Measurements from ENCODE around the gene TAAR6.
"Not testable (repeated sequence)": the region's sequence is repeated elsewhere in the genome, so short reads cannot be mapped to it uniquely, and the experiment has no call there.

TAAR6 gene, protein sequence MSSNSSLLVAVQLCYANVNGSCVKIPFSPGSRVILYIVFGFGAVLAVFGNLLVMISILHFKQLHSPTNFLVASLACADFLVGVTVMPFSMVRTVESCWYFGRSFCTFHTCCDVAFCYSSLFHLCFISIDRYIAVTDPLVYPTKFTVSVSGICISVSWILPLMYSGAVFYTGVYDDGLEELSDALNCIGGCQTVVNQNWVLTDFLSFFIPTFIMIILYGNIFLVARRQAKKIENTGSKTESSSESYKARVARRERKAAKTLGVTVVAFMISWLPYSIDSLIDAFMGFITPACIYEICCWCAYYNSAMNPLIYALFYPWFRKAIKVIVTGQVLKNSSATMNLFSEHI
- total RNA-seq: 0 to 0.66 (median 0) reads per million in 17 experiments

DNA sequence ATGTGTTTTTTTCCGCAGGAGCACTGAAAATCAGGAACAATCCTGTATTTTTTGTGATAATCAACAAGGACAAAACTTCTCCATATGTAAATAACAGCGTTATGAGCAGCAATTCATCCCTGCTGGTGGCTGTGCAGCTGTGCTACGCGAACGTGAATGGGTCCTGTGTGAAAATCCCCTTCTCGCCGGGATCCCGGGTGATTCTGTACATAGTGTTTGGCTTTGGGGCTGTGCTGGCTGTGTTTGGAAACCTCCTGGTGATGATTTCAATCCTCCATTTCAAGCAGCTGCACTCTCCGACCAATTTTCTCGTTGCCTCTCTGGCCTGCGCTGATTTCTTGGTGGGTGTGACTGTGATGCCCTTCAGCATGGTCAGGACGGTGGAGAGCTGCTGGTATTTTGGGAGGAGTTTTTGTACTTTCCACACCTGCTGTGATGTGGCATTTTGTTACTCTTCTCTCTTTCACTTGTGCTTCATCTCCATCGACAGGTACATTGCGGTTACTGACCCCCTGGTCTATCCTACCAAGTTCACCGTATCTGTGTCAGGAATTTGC, at the start of gene TAAR6:
Gene TAAR6, plus strand, starts transcription at position 102 of the 557 bp plus-strand sequence. Its CDS starts 0 bp downstream, at position 102.
- DNase-seq: no peak

GRCh38 chr6:132520953-132521352, 49.2 kb upstream of the TAAR6 start:
- DNase-seq: no peak

- DNase-seq: no peak
These were observed 45.5 kb upstream of the TAAR6 start for GRCh38 chr6:132524646-132525045.

GRCh38 chr6:132525866-132526265, 44.3 kb upstream of the TAAR6 start:
- no peak for DNase-seq

GRCh38 chr6:132526461-132526860, 43.7 kb upstream of the TAAR6 start:
- DNase-seq: no peak

GRCh38 chr6:132527791-132528190, 42.3 kb upstream of the TAAR6 start:
- DNase-seq: peak in 2 of 4 experiments; percentile 6 to 12

GRCh38 chr6:132530293-132530974, 39.7 kb upstream of the TAAR6 start:
- peak; percentile 70 to 86 (median 74) for DNase-seq

DNA sequence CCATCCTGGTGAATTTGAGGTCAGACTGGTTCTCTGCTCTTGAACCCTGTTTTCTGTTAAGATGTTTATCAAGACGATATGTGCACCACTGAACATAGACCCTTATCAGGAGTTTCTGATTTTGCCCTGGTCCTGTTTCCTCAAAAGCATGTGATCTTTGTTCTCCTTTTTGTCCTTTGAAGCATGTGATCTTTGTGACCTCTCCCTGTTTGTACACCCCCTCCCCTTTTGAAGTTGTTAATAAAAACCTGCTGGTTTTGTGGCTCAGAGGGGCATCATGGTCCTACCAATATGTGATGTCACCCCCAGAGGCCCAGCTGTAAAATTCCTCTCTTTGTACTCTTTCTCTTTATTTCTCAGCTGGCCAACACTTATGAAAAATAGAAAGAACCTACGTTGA, 35.6 kb upstream of the TAAR6 start:
- DNase-seq: not testable (repeated sequence)

DNA sequence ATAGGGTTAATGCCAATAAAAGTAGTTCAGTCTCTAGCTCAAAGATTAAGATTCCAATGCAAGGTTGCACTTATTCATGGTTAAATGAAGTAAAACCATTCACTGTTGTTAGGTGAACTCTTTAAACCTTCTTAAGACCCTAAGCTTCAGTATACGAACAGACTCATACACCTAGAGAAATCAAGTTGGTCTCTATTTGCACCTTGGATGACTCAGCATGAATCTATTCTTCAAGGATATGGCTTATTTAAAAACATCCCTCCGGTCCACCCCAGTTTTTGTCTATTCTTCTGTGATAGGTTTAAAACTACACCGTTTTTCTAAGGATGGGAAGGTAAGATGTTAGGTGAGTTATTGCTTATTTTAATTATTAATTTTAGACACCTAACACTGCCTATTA, 33.0 kb upstream of the TAAR6 start:
- no peak for DNase-seq

DNA sequence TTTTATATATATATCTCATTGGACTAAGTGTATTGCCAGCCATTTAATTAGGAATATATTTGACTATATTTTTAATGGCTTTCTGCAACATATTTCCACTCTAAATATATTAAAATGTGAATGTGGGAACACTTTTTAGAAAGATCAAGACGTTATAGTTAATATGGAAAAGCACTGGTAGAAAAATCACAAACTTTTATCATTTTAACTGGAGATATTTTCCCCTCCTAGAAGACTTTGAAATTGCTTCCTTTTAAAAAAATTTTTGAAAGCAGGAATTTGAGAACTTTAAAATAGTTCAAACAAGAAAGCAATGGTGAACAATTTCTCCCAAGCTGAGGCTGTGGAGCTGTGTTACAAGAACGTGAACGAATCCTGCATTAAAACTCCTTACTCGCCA, 32.1 kb upstream of the TAAR6 start, which contains the start of gene TAAR9:
Gene TAAR9, plus strand, starts transcription at position 301 of the 400 bp plus-strand sequence. Its CDS starts 13 bp downstream, at position 314.
- no peak for DNase-seq

DNA sequence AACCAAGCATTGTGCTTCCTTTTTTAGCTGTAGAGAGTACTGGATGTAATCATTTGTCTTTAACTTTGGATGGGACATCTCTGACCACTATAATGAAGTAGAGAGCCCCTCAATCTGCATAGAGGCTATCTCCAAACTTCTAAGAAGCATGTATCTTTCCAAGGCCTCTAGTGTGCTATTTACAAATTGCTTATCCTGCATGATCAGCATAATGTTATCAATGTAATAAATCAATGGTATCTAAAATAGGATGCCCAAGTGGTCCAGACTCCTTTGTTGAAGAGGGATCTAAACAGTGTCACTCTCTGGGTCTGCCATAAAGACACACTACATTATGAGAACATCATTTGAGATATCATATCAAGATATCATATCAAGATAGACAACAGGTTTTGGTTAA, 25.3 kb upstream of the TAAR6 start:
- DNase-seq: no peak

DNA sequence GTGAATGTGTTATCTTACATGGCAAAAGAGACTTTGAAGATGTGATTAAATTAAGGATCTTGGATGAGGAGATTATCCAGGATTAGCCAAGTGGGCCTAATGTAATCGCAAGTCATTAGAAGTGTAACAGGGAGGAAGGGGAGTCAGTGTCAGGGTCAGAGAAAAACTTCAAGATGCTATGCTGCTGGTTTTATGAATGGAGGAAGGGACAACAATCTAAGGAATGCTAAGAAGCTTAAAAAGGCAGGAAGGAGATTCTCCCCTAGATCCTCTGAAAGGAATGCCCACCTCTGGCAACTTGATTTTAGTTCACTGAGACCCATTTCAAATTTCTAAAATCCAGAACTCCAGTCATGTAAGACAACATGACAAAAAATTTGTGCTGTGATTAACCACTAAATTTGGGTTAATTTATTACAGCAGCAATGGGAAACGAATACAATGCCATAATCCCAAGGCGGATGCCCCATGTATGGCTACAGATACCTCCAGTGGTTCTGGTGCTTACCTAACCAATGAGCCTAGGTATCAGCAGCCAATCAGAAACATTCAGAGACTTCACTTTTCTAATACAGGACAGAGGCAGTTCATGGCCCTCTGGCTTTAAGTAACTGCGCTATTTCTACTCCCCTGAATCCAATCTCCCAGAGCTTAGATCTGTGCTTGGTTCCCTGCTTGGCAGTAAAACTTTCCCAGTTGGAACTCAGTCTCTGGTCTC, 21.2 kb upstream of the TAAR6 start:
- no peak for DNase-seq

- DNase-seq: no peak
These were observed 18.9 kb upstream of the TAAR6 start for GRCh38 chr6:132551214-132551613.

DNA sequence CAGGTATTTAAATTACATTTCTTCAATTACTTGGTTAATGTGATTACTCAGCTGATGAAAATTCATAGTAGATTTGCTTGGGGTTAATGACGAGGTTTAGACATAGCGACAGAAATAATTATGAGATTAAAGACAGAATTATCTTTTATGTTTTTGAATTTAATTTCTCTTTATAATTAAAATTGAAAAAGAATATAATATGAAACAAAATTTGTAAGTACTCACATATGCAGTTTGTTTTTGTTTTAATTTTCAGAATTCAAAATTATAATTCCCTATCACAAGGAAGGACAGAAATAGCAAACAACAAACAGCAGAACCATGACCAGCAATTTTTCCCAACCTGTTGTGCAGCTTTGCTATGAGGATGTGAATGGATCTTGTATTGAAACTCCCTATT, 17.8 kb upstream of the TAAR6 start, which contains the start of gene TAAR8:
Gene TAAR8, plus strand, starts transcription at position 301 of the 400 bp plus-strand sequence. Its CDS starts 21 bp downstream, at position 322.
- DNase-seq: no peak

- not testable (repeated sequence) for DNase-seq
These were observed 10.0 kb upstream of the TAAR6 start for GRCh38 chr6:132560087-132560486.

DNA sequence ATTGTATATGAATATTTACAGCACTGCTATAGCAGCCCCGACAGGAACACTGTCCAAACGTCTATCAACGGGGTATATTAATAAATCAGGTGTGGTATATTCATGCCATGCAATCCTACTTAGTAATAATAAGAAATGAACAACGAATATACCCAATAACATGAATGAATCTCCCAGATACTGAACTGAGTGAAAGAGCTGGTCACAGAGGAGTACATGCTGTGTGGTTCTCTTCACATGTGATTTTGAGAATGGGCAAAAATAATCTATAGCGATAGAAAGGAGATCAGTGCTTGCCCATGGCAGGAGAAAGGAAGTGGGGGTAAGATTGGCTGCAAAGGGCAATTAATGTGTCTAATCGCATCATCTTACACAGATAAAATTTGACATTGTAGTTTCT, 3.7 kb upstream of the TAAR6 start:
- DNase-seq: no peak

- no peak for DNase-seq
These were observed 2.6 kb upstream of the TAAR6 start for GRCh38 chr6:132567566-132567965.

GRCh38 chr6:132568611-132569010, 1.5 kb upstream of the TAAR6 start:
- no peak for DNase-seq

DNA sequence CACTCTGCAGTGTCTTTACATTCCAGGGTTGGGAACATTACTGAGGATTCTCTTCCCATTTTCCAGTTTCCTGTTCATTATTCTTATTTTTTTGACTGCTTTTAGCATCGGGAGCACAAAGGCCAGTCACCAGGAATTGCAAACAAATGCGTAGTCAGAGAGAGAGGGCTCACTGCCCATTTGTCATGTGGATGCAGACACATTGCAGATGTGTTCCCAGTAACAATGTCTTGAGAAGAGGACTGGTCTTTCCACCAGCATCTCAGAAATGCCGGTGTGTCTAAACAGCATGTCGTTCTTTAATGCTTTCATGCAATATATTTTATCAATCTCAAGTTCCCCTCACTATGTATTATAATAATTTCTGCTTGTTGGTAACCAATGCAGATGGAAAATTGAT, 952 bp upstream of the TAAR6 start:
- DNase-seq: no peak

DNA sequence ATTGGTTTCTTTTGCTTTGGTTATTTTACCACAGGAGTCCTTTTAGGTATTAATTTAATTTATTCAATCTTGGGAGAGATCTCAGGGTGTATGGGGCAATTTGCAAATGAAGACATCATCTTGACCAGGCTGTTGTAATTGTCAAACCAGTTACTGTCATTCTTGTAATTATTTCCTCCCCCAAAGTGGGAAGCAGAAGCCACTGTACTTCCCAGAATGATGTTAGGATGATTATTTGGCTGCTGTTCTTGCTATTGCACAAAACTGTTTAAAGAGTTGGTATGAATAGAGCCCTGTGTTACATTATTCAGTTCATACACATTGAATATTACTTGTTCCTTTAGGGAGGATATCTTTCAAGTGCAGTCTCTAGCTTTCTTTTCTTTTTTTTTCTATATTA, 1.7 kb downstream of the TAAR6 start:
- DNase-seq: peak; percentile 4 to 64 (median 24)

GRCh38 chr6:132584698-132585097, 14.6 kb downstream of the TAAR6 start:
- no peak for DNase-seq

DNA sequence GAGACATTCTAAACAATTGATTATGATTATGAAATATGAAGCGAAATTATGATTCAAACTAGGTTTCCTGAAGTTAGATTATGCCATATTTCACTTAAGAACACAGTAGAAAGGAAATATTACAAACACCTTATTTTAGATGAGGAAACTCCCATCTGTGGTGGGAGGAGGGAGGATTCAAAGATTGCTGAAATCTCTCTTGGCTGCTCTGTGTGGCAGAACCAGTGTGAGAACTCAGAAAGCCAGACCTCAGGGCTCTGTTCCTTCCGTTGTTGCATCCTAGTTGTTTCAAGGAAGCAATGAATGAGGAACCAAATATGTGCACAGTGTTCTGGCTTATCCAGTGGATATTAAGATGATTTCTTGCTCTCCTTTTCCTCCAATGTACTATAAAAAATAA, 17.3 kb downstream of the TAAR6 start:
- DNase-seq: peak; percentile 49 to 79 (median 69)

- no peak for DNase-seq
These were observed 19.3 kb downstream of the TAAR6 start, which contains the start of gene TAAR5 for GRCh38 chr6:132589454-132589853. TAAR5 (minus strand) TSS chr6:132589741; CDS start chr6:132589686, 55 bp downstream.
